AG08396 (cell line): ENCODE data around the gene MYLK.

Experiments
- DNase-seq: peaks from one replicate; pipeline ENCODE4 v3.0.0; 2012; ENCODE audit warnings: low spot score, mixed read lengths

Gene MYLK

GRCh38 chr3:123642182-123642956, 241.8 kb downstream of the MYLK start:
- DNase-seq, result peak; percentile 85

GRCh38 chr3:123641505-123641904, 242.6 kb downstream of the MYLK start:
- DNase-seq, result no peak

GRCh38 chr3:123640740-123641462, 243.2 kb downstream of the MYLK start:
- DNase-seq, result no peak

GRCh38 chr3:123640311-123640710, 243.8 kb downstream of the MYLK start:
- no peak for DNase-seq

GRCh38 chr3:123638936-123639689, 245.0 kb downstream of the MYLK start:
- DNase-seq, result no peak

GRCh38 chr3:123637841-123638240, 246.3 kb downstream of the MYLK start:
- no peak for DNase-seq

GRCh38 chr3:123637131-123637530, 247.0 kb downstream of the MYLK start:
- no peak for DNase-seq

- DNase-seq, result no peak
Measured at GRCh38 chr3:123636431-123636841, 247.7 kb downstream of the MYLK start.

GRCh38 chr3:123635717-123636116, 248.4 kb downstream of the MYLK start:
- no peak for DNase-seq

- no peak for DNase-seq
Measured at GRCh38 chr3:123635217-123635616, 248.9 kb downstream of the MYLK start.

GRCh38 chr3:123634149-123635051, 249.7 kb downstream of the MYLK start:
- DNase-seq, result no peak

GRCh38 chr3:123633530-123633929, 250.6 kb downstream of the MYLK start:
- DNase-seq, result no peak

- peak; percentile 33 for DNase-seq
Measured at GRCh38 chr3:123632161-123632655, 251.9 kb downstream of the MYLK start.

- DNase-seq, result no peak
Measured at GRCh38 chr3:123629747-123630047, 254.4 kb downstream of the MYLK start.

- DNase-seq, result no peak
Measured at GRCh38 chr3:123628996-123629746, 255.0 kb downstream of the MYLK start.

GRCh38 chr3:123627673-123628670, 256.2 kb downstream of the MYLK start:
- no peak for DNase-seq

GRCh38 chr3:123626881-123627280, 257.3 kb downstream of the MYLK start:
- DNase-seq, result no peak

- no peak for DNase-seq
Measured at GRCh38 chr3:123624302-123624701, 259.8 kb downstream of the MYLK start.

- no peak for DNase-seq
Measured at GRCh38 chr3:123623346-123623880, 260.7 kb downstream of the MYLK start.
